Central memory CD8-positive, alpha-beta T cell (primary cell): ENCODE data around the gene HPSE2.

Experiments used
- ATAC-seq: fragments of 150-1000 bp; cut with Tn5 transposase; replicated peaks from 2 replicates; pipeline ENCODE4 v1.10.0; 2022; ENCODE audit warnings: mild to moderate bottlenecking, moderate FRiP score, moderate number of reproducible peaks; ENCODE audit not compliant: poor library complexity, severe bottlenecking; ENCODE audit errors: extremely low read depth
- DNase-seq, 2 donors: peaks; one replicate each; pipeline ENCODE4 v3.0.0; 2021; ENCODE audit warnings: low spot score in 2 of 2
- H3K27ac Mint-ChIP-seq: one replicate; pipeline ENCODE4 v1.8.0; 2022; ENCODE audit warnings: low read depth, mild to moderate bottlenecking, moderate library complexity, mixed read lengths
- H3K27me3 Mint-ChIP-seq: one replicate; pipeline ENCODE4 v1.8.0; 2022; ENCODE audit warnings: mixed read lengths
- H3K36me3 Mint-ChIP-seq: one replicate; pipeline ENCODE4 v1.8.0; 2022; ENCODE audit warnings: mild to moderate bottlenecking, moderate library complexity, mixed read lengths; ENCODE audit not compliant: insufficient read depth
- H3K4me1 Mint-ChIP-seq: one replicate; pipeline ENCODE4 v1.8.0; 2022; ENCODE audit warnings: mixed read lengths
- H3K4me3 Mint-ChIP-seq: one replicate; pipeline ENCODE4 v1.8.0; 2022; ENCODE audit warnings: mild to moderate bottlenecking, moderate library complexity, mixed read lengths
- H3K9me3 Mint-ChIP-seq: one replicate; pipeline ENCODE4 v1.8.0; 2022; ENCODE audit warnings: mixed read lengths

The HPSE2 gene

GRCh38 chr10:98832738-98833137 is 402.9 kb downstream of the HPSE2 start:
- DNase-seq, result no peak
- H3K4me3 Mint-ChIP-seq, result no peak overlapping the region
- no peaks in the 10 kb centered on the region for H3K36me3 Mint-ChIP-seq
- H3K9me3 Mint-ChIP-seq, result peaks cover 5% of the 10 kb centered on the region
- H3K27ac Mint-ChIP-seq, result no peak overlapping the region
- ATAC-seq, result no peak
- no peaks in the 10 kb centered on the region for H3K27me3 Mint-ChIP-seq
- no peaks in the 10 kb centered on the region for H3K4me1 Mint-ChIP-seq

DNA sequence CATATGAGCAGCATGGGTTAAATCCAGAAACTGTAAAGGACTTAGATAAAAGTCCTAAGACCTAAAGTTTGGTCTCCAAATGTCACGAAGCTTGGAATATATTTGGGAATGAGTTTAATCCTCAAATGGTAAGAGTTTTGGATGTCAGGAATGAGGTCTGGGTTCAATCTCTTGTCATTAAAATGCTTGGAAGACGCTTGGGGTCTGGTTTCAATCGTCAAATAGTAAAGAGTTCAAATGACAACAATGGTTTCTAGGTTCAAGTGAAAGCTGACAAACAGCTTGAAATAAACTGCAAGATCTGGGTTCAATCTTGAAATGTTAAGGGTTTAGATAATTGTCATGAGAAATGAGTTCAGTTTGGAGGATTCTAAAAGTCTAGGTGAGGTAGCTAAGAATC is 403.5 kb downstream of the HPSE2 start:
- H3K9me3 Mint-ChIP-seq, result peaks cover 5% of the 10 kb centered on the region
- H3K27ac Mint-ChIP-seq, result no peak overlapping the region
- H3K4me3 Mint-ChIP-seq, result no peak overlapping the region
- DNase-seq (no peak), ATAC-seq (no peak)
- H3K36me3 Mint-ChIP-seq, result no peaks in the 10 kb centered on the region
- no peaks in the 10 kb centered on the region for H3K27me3 Mint-ChIP-seq
- H3K4me1 Mint-ChIP-seq, result no peaks in the 10 kb centered on the region

- H3K36me3 Mint-ChIP-seq, result no peaks in the 10 kb centered on the region
- H3K4me1 Mint-ChIP-seq, result no peaks in the 10 kb centered on the region
- H3K27me3 Mint-ChIP-seq, result no peaks in the 10 kb centered on the region
- DNase-seq, result no peak
- H3K4me3 Mint-ChIP-seq, result no peak overlapping the region
- H3K9me3 Mint-ChIP-seq, result peaks cover 5% of the 10 kb centered on the region
- ATAC-seq, result no peak
- no peak overlapping the region for H3K27ac Mint-ChIP-seq
Measured at GRCh38 chr10:98831391-98831790, 404.3 kb downstream of the HPSE2 start.

GRCh38 chr10:98825741-98826140 is 409.9 kb downstream of the HPSE2 start:
- peaks cover 11% of the 10 kb centered on the region for H3K9me3 Mint-ChIP-seq
- no peak overlapping the region for H3K4me3 Mint-ChIP-seq
- no peaks in the 10 kb centered on the region for H3K4me1 Mint-ChIP-seq
- H3K36me3 Mint-ChIP-seq, result no peaks in the 10 kb centered on the region
- ATAC-seq (no peak), DNase-seq (no peak)
- peaks cover 10% of the 10 kb centered on the region for H3K27me3 Mint-ChIP-seq
- H3K27ac Mint-ChIP-seq, result no peak overlapping the region

DNA sequence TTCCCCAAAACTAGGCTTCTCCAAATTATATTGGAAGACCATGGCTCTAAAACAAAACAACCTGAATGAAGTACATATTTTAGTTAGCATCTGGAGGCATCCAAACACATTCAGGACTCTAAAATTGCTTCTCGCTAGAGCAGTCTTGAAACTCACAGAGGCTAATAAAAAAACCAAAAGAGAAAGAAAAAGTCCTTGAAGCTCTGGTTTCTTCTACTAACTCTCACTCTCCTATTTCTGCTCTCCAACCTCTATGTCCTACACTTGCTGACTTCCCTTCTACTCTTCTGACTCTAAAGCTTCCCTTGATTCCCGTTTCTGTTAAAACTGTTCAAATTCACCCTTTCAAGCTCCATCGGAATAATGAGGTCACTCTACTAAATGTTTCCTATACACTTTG is 418.3 kb downstream of the HPSE2 start:
- ATAC-seq, result no peak
- no peaks in the 10 kb centered on the region for H3K36me3 Mint-ChIP-seq
- no peaks in the 10 kb centered on the region for H3K4me1 Mint-ChIP-seq
- no peak overlapping the region for H3K27ac Mint-ChIP-seq
- no peaks in the 10 kb centered on the region for H3K9me3 Mint-ChIP-seq
- no peak for DNase-seq
- H3K4me3 Mint-ChIP-seq, result no peak overlapping the region
- H3K27me3 Mint-ChIP-seq, result peaks cover under 1% of the 10 kb centered on the region

DNA sequence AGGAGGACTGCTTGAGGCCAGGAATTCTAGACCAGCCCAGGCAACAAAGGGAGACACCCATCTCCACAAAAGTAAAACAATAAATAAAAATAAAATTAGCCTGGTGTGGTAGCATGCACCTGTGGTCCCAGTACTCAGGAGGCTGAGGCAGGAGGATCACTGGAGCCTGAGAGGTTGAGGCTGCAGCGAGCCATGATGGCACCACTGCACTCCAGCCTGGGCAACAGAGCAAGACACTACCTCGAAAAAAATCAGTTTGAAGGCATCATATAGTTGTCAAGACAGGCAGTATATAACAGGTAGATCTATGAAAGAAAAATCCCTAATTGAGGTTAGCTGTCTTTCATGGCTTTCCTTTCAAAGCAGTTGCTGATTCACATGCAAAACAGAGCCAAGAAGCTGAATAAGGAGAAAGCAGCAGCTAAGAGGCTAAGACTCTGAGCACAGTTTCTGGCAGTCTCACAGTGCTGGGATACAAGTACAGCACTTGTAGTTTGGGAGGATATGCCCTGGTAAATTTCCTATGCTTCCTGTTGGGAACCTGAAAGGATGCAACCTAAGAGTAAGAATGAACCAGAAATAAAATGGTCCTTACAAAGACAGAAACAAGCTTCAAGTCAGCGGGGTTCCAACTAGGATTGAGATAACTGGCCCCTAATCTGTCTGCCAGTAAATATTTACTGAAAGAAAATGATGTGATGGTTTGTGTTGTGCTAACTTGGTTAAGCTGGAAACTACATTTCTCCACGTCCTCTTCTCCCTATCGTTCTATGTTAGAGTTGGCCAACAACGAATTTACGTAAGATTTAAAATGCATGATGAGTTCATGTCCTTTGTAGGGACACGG is 420.4 kb downstream of the HPSE2 start:
- Mint-ChIP-seq H3K27me3 (no peaks in the 10 kb centered on the region), H3K4me3 (no peak overlapping the region), H3K27ac (no peak overlapping the region), H3K36me3 (no peaks in the 10 kb centered on the region), H3K4me1 (no peaks in the 10 kb centered on the region), H3K9me3 (peaks cover under 1% of the 10 kb centered on the region)
- no peak for ATAC-seq
- no peak for DNase-seq

DNA sequence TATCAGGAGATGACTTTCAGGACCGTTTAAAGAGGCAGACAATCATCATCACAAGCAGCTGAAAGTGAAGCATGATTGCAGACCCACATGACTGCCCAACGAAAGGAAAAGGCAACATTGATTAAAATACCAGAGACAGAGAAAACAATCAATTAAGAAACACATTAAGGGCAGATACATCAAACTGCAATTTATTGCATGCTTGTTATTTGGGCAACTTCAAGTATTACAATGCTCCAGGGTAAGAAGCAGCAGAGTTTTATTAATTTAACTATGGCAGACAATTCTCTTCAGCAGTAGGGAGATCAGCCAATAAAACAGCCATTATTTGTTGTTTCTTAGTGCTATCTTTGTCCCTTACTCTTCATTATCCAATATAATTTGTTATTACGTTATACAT is 421.2 kb downstream of the HPSE2 start:
- H3K4me3 Mint-ChIP-seq, result no peak overlapping the region
- H3K4me1 Mint-ChIP-seq, result no peaks in the 10 kb centered on the region
- H3K27ac Mint-ChIP-seq, result no peak overlapping the region
- DNase-seq, result no peak
- H3K9me3 Mint-ChIP-seq, result peaks cover 6% of the 10 kb centered on the region
- H3K36me3 Mint-ChIP-seq, result no peaks in the 10 kb centered on the region
- ATAC-seq, result no peak
- no peaks in the 10 kb centered on the region for H3K27me3 Mint-ChIP-seq

GRCh38 chr10:98808282-98808892 is 427.3 kb downstream of the HPSE2 start:
- H3K36me3 Mint-ChIP-seq, result no peaks in the 10 kb centered on the region
- DNase-seq, result no peak
- H3K4me1 Mint-ChIP-seq, result no peaks in the 10 kb centered on the region
- peaks cover 6% of the 10 kb centered on the region for H3K9me3 Mint-ChIP-seq
- ATAC-seq, result no peak
- no peak overlapping the region for H3K27ac Mint-ChIP-seq
- H3K4me3 Mint-ChIP-seq, result no peak overlapping the region
- no peaks in the 10 kb centered on the region for H3K27me3 Mint-ChIP-seq

DNA sequence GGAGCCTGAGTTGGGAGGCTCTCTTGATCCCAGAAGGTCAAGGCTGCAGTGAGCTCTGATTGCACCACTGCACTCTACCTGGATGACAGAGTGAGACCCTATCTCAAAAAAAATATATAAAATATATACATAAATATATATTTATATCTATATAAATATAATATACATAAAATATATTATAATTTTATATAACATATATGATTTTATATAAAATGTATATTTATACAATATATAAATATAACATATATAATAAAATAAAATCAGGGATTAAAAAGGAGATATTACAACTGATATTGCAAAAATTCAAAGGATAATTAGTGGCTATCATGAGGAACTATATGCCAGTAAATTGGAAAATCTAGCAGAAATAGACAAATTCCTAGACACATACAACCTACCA is 435.4 kb downstream of the HPSE2 start:
- no peak for ATAC-seq
- H3K27me3 Mint-ChIP-seq, result peaks cover 17% of the 10 kb centered on the region
- H3K27ac Mint-ChIP-seq, result no peak overlapping the region

DNA sequence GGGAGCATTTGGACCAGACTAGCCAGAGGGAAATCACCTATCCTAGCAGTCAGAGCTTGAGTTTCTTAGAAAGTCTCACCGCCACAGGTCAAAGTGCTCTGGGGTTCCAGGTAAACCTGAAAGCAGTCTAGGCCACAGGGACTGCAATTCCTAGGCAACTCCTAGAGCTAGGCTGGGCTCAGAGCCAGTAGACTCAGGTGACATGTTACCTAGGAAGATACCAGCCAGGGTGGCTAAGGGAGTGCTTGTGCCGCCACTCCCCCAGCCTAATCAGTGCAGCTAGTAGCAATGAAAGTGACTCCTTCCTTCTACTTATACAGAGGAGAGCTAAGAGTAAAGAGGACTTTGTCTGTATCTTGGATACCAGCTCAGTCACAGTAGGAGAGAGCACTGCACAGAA is 440.2 kb downstream of the HPSE2 start:
- H3K36me3 Mint-ChIP-seq, result no peaks in the 10 kb centered on the region
- H3K9me3 Mint-ChIP-seq, result peaks cover 17% of the 10 kb centered on the region
- H3K27me3 Mint-ChIP-seq, result peaks cover 17% of the 10 kb centered on the region
- no peaks in the 10 kb centered on the region for H3K4me1 Mint-ChIP-seq
- H3K27ac Mint-ChIP-seq, result no peak overlapping the region
- DNase-seq (no peak), ATAC-seq (no peak)
- no peak overlapping the region for H3K4me3 Mint-ChIP-seq

More for the DNA sequence above, 435.4 kb downstream of the HPSE2 start:
- Mint-ChIP-seq H3K36me3 (no peaks in the 10 kb centered on the region), H3K4me3 (no peak overlapping the region), H3K4me1 (no peaks in the 10 kb centered on the region), H3K9me3 (peaks cover 17% of the 10 kb centered on the region)
- no peak for DNase-seq

DNA sequence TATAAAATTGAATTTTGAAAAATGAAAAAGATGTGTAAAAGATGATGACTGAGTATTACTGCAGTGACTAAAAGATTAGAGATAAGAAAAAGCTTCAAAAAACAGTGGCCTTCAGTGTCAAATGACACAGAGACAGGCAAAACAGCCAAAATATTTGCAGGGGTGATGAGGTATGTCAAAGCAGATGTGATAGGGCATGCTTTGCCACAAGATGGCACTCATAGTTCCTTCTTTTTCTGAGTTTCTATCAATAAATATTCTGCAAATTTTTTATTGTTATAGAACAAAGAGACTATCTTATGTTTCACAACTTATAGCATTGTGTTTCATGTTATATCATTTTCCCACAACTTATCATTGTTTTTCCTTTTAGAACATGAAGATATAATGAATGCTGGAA is 444.8 kb downstream of the HPSE2 start:
- Mint-ChIP-seq H3K27ac (no peak overlapping the region), H3K4me3 (no peak overlapping the region), H3K36me3 (no peaks in the 10 kb centered on the region), H3K27me3 (peaks cover 14% of the 10 kb centered on the region), H3K9me3 (no peaks in the 10 kb centered on the region), H3K4me1 (no peaks in the 10 kb centered on the region)
- ATAC-seq (no peak), DNase-seq (no peak)

DNA sequence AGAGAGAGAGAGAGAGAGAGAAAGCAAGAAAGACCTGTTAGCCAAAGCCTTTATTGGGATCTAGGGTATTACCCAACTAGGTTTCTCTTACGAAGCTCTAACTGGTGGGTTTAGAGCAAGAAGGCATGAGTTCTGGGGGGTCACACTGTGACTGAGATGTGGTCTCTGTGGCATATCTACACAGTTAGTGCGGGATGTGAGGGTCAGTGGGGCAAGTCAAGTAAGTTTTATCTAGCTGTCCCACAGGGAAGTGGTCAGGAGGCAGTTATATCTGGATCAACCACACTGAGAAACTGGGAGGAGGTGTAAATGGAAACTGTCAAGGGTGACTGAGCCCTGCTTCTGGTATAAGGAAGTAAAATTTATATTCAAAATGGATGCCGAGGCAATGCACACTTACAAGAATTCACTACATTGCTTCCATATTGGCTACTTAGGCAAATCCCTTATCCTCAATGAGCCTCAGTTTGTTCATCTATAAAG is 457.3 kb downstream of the HPSE2 start:
- Mint-ChIP-seq H3K27ac (no peak overlapping the region), H3K36me3 (no peaks in the 10 kb centered on the region), H3K4me3 (no peak overlapping the region), H3K27me3 (no peaks in the 10 kb centered on the region), H3K4me1 (no peaks in the 10 kb centered on the region), H3K9me3 (no peaks in the 10 kb centered on the region)
- no peak for ATAC-seq
- no peak for DNase-seq

- Mint-ChIP-seq H3K36me3 (no peaks in the 10 kb centered on the region), H3K4me3 (no peak overlapping the region), H3K9me3 (peaks cover 4% of the 10 kb centered on the region), H3K27ac (no peak overlapping the region), H3K4me1 (no peaks in the 10 kb centered on the region), H3K27me3 (peaks cover 15% of the 10 kb centered on the region)
- no peak for ATAC-seq
- DNase-seq, result no peak
Measured at GRCh38 chr10:98758463-98758862, 477.2 kb downstream of the HPSE2 start.
